Fibroblast of mammary gland (primary cell): ENCODE results near the gene CFI.

Experiments used
- DNase-seq: peaks from one replicate; pipeline ENCODE4 v3.0.0-alpha.2; 2010; ENCODE audit warnings: low read depth
- H3K4me3 ChIP-seq: 2 replicates; pipeline ENCODE4 v1.5.1; 2011; ENCODE audit warnings: low read depth, mild to moderate bottlenecking, low read length, moderate library complexity; ENCODE audit not compliant: control insufficient read depth
- CTCF ChIP-seq: conservative IDR thresholded peaks from 2 replicates; pipeline ENCODE4 v1.5.1; 2011; ENCODE audit warnings: low read depth, low read length, inconsistent platforms; ENCODE audit not compliant: control insufficient read depth, insufficient read depth

The CFI gene

GRCh38 chr4:109750652-109751244 lies 51.1 kb downstream of the CFI start:
- DNase-seq = no peak
- TF ChIP-seq CTCF = no peak
- H3K4me3 ChIP-seq = no peak overlapping the region

- DNase-seq = no peak
- no peak for TF ChIP-seq CTCF
- H3K4me3 ChIP-seq = no peak overlapping the region
Observed at GRCh38 chr4:109749388-109750082, 52.3 kb downstream of the CFI start.

GRCh38 chr4:109748114-109748513 lies 53.7 kb downstream of the CFI start:
- H3K4me3 ChIP-seq = no peak overlapping the region
- no peak for DNase-seq
- TF ChIP-seq CTCF = no peak

GRCh38 chr4:109746728-109747127 lies 55.1 kb downstream of the CFI start:
- no peak overlapping the region for H3K4me3 ChIP-seq
- DNase-seq = no peak
- no peak for TF ChIP-seq CTCF

- DNase-seq = no peak
- TF ChIP-seq CTCF = no peak
- no peak overlapping the region for H3K4me3 ChIP-seq
Observed at GRCh38 chr4:109745830-109746229, 56.0 kb downstream of the CFI start.

GRCh38 chr4:109739547-109739946 lies 62.3 kb downstream of the CFI start:
- no peak for DNase-seq
- no peak for TF ChIP-seq CTCF
- no peak overlapping the region for H3K4me3 ChIP-seq
